Measurements from ENCODE around the gene POU4F2.
A peak's percentile ranks its signal among the peaks of the same experiment; 100 is the strongest.

POU4F2 gene

DNA sequence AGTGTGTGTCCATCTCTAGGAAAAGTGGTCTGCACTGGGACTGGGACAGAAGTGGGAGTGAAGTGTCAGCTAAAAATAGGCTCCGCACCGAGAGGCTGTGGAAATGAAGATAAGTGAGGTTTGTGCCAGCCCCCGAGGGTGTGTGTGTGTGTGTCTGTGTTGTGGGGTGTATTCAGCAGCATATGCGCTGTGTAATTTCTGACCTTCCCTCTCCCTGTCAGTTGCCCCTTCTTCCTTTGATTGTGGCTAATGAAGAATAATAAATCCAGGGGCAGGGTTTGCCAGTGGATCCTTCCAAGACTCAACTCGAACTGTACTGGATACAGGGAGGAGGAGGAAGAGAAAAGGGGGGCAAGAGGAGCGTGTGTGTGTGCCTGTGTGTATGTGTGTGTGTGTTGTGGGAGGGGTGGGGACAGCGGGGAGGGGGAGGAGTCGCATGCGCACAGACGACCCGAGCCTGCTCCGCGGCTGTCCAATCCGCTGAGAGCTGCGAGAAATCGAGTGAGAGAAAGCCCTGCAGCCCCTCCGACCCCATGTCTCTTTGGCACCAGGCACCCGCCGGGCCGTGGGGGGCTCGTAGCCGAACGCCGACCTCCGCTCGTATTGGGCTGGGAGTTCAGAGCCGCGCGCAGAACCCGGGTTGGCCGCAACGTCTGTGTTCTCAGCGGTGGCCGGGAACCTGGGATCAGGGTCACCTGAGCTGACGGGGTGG is 916 bp upstream of the POU4F2 start:
- no peak for DNase-seq (ENCODE audit: low spot score)
- TF ChIP-seq, protein P1, sequence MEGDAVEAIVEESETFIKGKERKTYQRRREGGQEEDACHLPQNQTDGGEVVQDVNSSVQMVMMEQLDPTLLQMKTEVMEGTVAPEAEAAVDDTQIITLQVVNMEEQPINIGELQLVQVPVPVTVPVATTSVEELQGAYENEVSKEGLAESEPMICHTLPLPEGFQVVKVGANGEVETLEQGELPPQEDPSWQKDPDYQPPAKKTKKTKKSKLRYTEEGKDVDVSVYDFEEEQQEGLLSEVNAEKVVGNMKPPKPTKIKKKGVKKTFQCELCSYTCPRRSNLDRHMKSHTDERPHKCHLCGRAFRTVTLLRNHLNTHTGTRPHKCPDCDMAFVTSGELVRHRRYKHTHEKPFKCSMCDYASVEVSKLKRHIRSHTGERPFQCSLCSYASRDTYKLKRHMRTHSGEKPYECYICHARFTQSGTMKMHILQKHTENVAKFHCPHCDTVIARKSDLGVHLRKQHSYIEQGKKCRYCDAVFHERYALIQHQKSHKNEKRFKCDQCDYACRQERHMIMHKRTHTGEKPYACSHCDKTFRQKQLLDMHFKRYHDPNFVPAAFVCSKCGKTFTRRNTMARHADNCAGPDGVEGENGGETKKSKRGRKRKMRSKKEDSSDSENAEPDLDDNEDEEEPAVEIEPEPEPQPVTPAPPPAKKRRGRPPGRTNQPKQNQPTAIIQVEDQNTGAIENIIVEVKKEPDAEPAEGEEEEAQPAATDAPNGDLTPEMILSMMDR (IDR thresholded peaks at IDR 0.05), result no peak
- no peak overlapping the region for H3K27ac ChIP-seq
- peak overlapping the region; percentile 61 for H3K4me3 ChIP-seq

DNA sequence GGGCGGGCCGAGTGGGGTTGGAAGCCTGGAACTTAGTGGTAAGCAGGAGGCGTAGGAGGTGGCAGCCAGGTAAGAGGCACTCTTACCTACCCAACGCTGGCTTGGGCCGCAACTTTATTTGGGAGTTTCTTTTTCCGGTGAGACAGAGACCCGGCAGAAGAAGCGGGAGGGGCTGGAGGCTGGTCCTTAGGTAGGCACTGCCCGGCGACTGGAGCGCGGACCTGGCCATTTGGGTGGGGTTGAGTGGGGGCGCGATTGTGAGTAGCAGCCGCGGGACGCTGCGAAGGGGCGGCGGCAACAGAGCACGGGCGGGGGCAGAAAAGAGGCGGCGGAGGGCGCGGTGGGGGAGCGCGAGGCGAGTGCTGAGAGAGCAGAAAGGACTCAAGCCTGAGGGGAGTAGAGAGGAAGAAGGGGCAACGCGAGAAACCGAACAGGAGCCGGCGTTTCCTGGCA is 334 bp upstream of the POU4F2 start:
- TF ChIP-seq, protein P1 (IDR thresholded peaks at IDR 0.05), result no peak
- Histone ChIP-seq H3K4me3 (peak overlapping the region; percentile 61), H3K27ac (no peak overlapping the region)
- no peak for DNase-seq (ENCODE audit: low spot score)

DNA sequence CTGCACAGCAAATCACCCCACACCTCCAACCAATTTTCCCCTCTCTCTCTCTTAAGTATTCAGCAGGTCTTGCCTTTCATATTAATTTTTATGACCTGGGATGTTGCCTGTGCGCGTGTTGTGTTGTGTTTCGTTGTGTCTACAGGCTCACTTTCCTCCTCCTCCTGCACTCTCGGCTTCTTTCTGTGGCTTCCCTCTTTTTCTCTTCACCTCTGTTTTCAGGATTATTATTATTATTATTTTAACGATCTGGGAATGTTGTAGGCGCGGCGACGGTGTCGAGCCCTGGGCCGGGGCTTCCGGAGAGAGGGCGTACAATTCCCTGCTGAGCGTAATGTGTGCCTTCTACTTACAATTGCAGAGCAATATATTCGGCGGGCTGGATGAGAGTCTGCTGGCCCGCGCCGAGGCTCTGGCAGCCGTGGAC is 826 bp downstream of the POU4F2 start:
- TF ChIP-seq, protein P1 (IDR thresholded peaks at IDR 0.05), result no peak
- no peak for DNase-seq (ENCODE audit: low spot score)
- Histone ChIP-seq H3K27ac (no peak overlapping the region), H3K4me3 (peak overlapping the region; percentile 61)

DNA sequence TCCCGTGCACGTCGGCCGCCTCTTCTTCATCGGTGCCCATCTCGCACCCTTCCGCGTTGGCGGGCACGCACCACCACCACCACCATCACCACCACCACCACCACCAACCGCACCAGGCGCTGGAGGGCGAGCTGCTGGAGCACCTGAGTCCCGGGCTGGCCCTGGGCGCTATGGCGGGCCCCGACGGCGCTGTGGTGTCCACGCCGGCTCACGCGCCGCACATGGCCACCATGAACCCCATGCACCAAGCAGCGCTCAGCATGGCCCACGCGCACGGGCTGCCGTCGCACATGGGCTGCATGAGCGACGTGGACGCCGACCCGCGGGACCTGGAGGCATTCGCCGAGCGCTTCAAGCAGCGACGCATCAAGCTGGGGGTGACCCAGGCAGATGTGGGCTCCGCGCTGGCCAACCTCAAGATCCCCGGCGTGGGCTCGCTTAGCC is 1.4 kb downstream of the POU4F2 start:
- Histone ChIP-seq H3K27ac (no peak overlapping the region), H3K4me3 (no peak overlapping the region)
- TF ChIP-seq, protein P1 (IDR thresholded peaks at IDR 0.05), result no peak
- DNase-seq (ENCODE audit: low spot score), result no peak

DNA sequence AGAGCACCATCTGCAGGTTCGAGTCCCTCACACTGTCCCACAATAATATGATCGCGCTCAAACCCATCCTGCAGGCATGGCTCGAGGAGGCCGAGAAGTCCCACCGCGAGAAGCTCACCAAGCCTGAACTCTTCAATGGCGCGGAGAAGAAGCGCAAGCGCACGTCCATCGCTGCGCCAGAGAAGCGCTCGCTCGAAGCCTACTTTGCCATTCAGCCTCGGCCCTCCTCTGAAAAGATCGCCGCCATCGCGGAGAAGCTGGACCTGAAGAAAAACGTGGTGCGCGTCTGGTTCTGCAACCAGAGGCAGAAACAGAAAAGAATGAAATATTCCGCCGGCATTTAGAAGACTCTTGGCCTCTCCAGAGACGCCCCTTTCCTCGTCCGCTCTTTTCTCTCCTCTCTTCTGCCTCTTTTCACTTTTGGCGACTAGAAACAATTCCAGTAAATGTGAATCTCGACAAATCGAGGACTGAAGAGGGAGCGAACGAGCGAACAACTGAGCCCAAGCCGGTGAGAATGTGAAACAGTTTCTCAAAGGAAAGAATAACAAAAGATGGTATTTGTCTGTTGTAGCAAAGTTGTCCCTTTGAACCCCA is 1.9 kb downstream of the POU4F2 start:
- Histone ChIP-seq H3K4me3 (no peak overlapping the region), H3K27ac (no peak overlapping the region)
- DNase-seq (ENCODE audit: low spot score), result no peak
- TF ChIP-seq, protein P1 (IDR thresholded peaks at IDR 0.05), result no peak

DNA sequence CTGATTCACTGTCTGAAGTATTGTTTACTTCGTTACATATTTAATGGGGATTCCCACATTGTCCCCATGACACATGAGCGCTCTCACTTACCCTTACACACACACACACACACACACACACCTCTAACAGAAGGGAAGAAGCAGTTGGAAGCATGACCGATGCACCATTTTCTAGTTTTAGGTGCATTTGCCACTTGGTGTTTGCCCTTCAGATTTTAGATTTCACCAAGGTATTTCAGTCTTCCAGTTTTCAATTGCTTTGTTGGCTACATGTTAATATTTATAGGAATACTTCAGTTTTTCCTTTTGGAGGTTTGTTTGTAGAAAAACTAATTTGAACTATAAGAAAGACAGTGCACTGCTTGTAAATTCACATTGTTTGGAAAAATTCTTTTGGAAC is 3.1 kb downstream of the POU4F2 start:
- DNase-seq (ENCODE audit: low spot score), result no peak
- Histone ChIP-seq H3K27ac (no peak overlapping the region), H3K4me3 (no peak overlapping the region)
- TF ChIP-seq, protein P1 (IDR thresholded peaks at IDR 0.05), result no peak
